NCI-H1930 (cell line): Measurements from ENCODE around the gene SIDT1.

Experiments used
- DNase-seq, 2 experiments: peaks; one replicate each; lab custom pipeline; 2025; lab: John Stamatoyannopoulos, UW

Gene SIDT1

DNA sequence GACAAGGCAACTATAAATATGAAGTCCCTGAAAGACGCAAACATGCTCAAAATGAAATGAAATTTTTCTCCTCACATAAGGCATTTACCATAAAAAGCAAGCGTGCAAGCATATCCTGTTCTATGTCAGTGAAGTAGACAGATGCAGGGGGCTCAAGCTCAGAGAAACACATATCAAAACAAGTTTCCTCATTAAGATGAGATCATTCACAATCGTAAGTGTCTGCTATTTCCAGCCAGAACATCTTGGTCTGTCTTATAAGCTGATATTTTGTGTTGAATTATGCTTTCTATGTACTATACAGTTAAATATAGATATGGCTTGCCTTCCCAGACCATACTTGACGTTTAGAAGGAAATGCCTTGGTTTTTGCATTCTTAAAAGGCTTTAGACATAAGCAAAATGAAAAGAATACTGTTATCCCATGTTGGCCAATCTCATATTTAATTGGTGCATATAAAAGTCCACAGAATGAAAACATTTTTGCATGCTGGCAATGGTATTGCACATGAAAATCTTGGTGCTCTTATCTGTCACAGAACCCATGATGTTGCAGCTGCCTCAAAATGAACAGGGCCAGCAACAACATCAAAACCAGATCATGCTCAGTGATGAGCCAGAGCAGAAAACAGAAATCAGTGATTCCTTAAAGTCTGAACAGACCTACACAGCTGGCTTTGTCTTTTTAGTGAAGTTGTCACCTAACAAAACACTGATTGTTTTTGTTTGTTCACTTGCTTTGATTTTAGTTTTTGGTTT, 65.4 kb downstream of the SIDT1 start:
- no peak for DNase-seq

DNA sequence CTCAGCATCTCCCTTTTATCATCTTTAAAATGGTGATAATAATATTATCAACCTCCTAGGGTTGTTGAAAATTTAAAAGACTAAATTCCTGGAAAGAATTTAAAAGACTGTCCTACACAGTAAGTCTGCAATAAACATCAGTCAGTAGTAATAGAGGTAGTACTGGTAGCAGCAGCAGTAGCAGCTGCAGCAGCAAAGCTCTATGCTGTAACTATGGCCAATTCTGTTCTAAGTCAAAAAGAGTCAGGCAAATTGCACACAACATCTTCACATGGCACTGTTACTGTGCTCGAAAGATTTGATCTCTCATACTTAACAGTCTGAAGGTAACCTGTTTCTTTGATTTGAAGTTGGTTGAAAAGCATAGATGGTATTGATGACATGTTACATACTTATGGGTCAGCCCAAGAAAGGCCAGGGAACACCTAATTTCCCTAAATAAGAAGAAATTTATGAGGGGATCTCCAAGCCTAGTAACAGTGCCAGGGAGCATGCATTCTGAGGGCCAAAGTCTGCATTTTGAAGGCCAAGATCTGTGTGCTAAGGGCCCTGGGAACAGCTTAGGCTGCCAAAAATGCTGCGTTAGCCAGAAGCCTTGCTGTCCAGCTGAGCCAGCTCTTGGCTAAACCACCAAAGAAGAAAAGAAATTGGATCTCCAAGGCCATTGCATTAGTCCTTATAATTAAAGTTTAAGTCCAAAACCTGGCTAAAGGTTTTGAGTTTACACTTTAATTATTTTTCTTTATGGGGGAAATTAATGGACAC, 68.2 kb downstream of the SIDT1 start:
- no peak for DNase-seq

DNA sequence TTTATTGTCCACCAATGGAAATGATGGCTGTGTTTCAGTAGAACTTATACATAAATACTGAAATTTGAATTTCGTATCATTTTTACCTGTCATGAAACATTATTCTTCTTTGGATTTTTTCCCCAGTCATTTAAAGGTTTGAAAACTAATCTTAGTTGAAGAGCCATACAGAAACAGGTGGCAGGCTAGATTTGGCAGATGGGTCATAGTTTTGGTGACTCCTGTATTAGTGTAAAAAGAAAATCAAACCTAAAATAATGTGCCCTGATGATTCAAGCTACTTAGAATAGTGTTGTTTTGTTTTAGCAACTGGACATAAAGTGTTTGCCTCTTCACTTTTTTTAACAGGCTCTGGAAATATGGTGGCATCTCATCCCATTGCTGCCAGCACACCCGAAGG, 68.9 kb downstream of the SIDT1 start:
- no peak for DNase-seq

DNA sequence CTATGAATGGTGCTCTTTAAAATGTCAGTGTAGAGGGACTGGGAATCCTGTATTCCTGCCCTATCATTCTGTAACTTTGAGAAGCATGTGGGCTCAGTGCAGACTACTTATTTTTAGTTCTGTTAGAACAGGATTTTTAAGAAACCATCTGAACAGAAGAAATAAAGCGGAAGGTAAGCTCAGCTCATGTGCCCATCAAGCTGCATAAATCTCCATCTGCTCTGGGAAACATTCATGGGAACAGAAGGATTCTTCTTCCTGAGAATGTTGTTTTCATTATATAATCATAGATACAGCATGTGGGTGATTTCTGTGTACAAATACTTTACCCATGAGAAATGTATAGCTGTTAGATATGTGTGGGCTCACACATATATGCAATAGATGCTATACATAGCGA, 69.9 kb downstream of the SIDT1 start:
- no peak for DNase-seq

DNA sequence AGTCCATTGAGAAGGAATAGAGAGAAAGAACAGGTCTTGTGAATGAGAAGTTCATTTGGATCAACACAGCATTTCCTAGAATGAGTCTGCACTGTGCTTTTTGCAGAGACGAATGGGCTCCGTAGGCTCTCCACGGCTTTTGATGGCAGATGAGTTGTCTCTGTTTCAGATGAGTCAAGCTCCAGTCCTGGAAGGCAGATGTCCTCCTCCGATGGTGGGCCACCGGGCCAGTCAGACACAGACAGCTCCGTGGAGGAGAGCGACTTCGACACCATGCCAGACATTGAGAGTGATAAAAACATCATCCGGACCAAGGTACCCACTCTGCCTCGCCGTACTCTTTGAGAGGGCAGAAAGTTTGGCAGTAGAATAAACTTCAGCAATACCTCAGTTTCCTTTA, 70.5 kb downstream of the SIDT1 start:
- DNase-seq: no peak

DNA sequence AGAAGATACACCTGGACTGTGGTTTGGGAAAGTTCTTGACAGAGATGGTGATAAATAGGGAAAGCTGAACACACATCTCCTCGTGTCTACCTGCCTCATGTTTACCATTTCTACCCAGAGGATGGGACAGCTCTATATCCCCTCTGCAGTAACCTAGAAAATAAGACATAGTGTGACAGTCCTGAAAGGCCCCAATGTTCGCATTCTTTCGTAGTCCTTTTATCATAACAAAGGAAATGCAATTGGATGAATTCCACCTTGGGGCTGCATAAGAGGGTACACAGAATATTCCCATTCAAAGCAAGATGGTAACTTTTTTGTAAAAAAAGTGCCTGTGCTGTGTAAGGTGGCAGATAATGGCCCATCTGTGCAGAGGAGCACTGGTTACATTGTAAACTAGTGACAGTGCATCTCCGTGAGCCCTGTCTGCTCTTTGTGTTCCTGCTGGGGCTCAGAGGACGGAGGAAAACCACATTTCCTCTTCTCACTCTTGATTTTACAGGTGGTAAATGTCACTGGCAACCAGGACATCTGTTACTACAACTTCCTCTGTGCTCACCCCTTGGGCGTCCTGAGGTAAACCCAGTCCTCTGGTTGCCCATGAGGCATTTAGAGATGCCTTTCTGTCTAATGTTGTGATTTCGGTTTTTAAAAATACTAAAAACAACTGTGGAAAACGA, 74.3 kb downstream of the SIDT1 start:
- DNase-seq: no peak

DNA sequence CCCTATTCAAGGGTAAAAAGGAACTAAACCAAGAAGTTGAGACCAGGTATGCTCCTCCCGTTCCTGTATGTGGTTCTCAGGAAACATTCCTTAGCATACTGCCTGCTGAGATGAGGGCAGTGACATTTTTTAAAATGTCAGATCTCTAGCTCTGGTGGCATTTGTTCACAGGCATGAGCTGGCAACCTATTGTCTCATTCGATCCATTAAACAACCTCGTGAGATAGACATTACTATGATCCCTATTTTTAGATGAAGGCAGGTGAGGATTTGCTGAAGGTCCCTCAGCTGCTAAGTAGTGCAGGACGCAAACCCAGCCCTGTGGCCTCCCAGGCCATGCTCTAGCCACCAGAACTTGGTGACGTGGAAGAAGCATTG, 74.9 kb downstream of the SIDT1 start:
- no peak for DNase-seq

DNA sequence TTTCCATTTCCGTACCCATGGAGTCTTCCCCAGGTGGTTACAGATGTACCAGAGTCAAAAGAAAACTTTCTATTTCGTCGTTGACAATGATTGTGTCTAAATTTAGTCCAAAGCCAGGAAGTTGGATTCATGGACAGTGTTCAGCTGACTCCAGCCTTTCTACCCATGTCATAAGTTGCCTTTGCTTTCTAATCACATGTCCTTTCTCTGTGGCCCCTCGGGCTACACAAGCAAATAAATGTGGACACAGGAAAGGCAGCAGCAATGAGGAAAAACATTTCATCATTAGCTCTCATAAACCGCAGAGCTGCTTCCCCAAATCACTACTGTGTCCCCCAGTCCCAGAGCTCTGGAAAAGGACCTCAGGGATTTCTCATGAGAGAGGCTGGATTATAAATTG, 82.0 kb downstream of the SIDT1 start:
- DNase-seq: no peak

DNA sequence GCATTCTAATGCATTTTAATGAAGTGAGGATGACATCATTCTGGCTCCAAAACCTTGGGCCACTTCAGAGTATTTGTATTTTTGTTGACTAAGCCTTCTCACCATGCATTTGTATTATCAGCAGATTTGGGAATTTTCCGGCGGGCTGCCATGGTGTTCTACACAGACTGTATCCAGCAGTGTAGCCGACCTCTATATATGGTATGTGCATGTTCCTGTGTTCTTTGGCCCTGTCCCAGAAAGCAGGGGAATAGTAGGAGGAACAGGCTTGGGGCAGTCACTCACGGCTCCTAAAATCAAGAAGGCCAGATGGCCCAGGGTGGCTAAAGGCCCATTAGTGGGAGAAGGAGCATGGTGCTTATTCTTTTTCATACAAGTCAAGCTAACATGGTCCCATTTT, 83.6 kb downstream of the SIDT1 start:
- no peak for DNase-seq

DNA sequence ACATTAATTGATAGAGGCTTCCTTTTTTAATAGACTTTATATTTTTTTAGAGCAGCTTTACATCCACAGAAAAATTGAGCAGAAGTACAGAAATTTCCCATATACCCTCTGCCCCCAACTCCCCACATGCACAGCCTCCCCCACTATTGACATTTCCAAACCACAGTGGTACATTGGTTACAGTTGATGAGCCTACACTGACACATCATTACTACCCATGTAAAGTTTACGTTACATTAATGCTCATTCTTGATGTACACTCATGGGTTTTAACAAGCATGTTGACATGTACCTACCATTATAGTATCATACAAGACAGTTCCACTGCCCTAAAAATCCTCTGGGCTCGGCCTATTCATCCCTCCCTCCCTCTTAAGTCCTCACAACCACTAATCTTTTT, 85.4 kb downstream of the SIDT1 start:
- DNase-seq: no peak

DNA sequence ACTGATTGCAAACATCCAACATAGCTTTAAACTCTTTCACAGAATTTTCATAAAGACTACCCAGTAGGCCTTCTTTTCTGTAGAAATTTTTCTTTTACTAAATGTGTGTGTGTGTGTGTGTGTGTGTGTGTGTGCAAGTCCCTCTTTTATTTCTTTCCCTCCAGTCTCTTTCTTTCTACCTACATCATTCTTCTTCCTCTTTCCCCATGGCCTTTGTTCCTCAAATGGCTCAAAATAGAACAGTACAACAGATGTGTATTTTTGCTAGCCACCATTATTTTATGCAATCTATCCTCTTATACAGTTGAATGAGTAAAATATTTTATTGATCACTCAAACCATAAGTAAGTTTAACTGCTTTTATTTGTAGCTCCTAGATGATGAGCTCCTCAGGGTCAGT, 87.7 kb downstream of the SIDT1 start:
- no peak for DNase-seq

DNA sequence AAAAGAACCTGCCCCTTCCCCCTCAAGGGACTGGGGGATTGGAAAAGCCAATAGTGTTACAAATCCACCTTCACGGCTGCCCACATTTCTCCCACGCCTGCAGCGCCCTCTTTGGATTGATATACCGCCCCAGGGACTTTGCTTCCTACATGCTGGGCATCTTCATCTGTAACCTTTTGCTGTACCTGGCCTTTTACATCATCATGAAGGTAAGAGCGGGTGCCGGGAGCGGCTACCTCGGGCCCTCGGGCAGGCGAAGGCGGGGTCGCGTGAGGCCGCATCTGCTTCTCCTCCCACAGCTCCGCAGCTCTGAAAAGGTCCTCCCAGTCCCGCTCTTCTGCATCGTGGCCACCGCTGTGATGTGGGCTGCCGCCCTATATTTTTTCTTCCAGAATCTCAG, 91.0 kb downstream of the SIDT1 start:
- no peak for DNase-seq

DNA sequence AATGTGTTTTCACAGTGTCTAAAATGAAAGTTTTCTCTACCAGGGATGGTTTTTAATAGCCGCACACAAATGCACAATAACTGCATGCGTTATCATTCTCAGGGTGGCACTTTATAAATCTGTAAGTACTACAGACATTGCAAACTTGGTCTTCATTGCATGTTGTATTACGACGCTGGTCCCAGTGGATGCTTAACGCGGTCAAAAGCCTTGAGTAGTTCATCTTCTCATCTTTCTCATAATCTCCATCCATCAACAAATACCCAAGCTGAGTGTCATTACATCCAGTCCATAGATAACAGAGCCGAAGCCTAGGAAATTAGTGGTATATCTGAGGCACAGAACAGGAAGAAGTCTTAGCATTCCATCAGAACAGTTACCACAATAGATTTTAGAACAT, 91.5 kb downstream of the SIDT1 start:
- no peak for DNase-seq

DNA sequence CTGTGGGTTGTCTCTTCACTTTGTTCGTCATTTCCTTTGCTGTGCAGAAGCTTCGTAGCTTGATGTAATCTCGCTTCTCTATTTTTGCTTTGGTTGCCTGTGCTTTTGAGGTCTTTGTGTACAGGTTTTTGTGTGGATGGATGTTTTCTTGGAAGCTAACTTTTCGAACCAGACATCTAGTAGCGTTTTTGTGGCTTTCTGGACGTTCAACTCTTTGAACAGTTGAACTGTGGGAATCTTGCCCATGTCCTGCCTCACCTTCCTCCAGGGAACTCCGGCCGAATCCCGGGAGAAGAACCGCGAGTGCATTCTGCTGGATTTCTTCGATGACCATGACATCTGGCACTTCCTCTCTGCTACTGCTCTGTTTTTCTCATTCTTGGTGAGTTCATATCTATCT, 93.5 kb downstream of the SIDT1 start:
- DNase-seq: no peak

DNA sequence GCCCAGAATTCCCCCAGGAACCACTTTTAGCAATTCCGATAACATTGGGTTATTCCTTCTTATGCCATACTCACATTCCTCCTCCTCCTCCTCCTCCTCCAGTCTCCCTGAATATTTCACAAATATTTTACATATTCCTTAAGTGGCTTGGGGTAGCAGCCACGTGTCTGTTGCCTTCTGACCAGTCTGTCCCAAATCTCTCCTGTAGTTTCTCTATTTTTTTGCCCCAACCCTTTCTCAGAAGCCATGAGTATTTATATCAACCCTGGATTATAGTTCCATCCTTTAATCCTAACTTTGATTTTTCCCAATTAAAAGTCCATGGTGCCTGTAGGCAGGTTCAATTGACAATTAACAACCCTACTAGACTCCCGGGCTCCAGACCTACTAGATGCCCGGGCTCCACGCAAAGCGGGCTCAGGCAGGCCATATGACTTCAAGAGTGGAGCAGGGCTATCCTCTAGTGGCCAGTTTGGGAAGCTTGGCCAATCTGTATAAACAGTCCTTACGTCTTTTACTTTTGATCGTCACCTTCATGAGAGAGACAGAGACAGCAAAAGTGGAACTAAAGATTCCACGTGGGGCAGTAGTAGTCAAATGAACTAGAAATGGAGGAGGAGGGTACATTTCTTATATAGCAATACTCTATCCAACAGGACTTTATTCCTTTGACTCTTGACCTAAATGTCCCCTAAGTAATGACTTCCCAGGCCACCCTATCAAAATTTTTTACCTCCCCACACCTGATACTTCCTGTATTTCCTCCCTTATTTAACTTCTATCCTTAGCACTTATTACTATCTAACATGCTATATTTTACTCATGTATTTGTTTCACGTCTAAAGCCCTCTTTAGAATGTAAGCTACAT, 94.4 kb downstream of the SIDT1 start:
- DNase-seq: peak in 1 of 2 experiments; percentile 11

DNA sequence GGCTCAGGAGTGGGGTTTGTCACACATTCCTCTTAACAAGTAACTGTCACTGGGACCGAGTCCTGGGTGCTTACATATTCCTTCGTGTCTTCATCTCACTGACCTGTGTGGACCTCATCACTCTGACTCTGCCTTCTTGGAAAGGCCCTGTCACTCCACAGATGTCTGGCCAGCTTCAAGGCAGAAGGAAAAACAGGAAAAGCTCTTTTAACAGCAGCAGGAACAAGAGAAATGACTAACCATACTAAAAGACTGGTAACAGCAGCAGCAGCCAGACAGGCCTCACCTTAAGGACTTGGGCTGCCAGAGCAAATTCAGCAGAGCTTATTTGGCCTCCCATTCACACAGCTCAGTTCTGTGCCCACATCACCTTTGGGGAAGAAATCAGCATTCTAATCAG, 96.0 kb downstream of the SIDT1 start:
- DNase-seq: no peak

DNA sequence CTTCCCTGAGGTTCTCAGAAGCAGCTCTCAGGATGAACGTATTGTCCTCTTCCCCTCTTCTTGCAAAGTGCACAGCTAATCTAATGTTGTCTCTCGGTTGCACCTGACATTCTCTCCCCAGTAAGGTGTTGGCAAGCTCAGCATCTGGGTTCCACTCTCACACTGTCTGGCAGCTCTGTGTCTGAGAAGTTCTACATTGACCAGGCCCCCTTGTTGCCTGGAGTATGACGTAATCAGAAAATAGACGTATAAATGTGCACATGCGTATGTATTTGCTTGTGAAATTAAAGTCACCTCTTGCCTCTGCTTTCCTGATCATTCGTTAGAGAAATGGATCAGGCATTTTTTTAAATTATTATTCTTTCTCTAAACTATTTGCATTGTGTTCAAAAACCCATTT, 96.4 kb downstream of the SIDT1 start:
- no peak for DNase-seq

DNA sequence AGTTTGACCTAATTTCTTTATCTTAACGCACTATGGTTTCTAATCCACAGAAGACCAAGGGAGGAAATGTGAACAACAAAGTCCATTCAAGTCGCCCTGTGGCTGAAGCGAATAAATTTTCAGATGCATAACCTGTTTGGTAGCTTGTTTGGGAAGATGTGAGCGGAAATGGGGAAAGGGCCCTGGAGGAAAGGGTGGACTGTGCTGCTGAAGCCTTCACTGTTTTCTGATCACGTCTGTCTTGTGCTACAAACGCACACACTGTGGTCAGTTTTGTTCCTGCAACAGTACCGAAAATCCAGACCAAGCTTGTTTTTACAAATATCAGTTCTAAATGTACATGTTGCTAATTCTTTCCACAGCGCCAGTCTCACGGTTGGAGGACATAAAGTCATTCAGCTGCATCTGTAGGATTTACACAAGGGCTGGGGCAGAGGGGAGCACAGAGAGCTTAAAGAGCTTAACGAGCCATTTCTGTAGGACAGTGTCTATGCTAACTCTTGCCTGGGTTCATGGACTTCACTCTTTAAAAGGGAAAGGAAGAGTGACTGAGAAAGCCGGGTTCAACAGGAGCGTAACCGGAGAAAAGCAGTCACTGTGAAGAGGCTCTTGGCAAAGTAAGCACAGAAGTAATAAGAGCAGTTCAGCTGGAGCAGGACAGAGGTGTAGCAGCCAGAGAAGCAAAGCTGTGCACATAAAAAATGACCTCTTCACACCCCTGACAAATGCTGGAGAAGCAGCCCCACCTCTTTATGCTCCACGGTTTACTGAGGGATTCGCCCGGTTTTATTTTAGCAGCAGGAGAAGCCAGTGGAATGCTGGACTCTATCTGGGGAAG, 97.4 kb downstream of the SIDT1 start:
- no peak for DNase-seq

DNA sequence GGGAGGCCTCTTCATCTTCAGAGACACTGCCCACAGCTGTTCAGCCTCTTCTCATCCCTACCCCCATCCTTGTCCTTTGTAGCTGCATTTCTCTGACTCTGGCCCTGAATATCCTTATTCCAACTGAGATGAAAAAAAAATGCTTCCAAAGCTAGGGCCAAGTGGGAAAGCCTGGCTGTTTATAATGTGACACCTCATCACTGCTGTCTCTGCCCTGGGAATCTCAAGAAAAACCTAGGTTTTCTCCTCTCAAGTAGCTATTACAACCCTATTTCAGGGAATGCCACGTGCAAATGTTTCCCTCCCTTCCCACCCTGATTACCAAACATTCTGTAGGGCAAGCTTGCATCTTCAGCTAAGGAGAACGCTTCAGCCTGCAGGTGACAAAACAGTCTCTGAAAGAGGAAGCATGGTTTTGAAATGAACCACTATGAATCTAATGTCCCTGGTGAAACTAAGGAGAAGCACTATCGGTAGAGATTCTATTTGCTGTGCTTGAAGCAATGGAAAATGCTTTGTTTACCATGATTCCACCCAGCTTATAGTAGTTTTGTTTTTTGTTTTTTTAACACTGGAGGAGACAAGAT, 98.7 kb downstream of the SIDT1 start:
- DNase-seq: no peak

DNA sequence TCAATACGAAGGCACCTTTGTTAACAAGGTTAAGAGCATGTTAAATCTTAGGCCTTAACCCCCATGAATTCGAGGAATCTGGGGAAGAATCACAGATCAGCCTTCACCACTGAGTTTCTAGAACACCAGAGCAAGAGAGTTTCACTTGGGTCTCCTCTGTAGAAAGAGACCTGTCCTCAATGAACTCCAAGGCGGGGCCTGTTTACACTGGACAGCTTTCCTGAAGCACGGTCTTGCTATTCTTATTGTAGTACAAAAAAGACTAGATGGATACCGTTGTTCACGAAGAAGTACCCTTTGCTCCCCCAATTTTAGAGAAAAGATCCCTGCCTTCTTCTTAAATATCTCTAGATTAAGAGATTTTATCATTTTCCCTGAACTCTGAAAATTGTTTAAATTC, 99.2 kb downstream of the SIDT1 start:
- DNase-seq: no peak
